Neural cell (in vitro differentiated cells): ENCODE results near the gene GGA1. TPM values are rescaled to one million over a fixed set of nuclear protein-coding genes. Genes with fewer than 3 reads are reported as not detected.

Experiments used
- H2AFZ ChIP-seq: fragments of 200-600, 300-800 bp; sonication (generic), shearing (Covaris generic); 2 replicates; pipeline ENCODE4 v1.6.0; 2014; ENCODE audit warnings: low read depth, mild to moderate bottlenecking, antibody characterized with exemption, low read length, moderate library complexity
- H3F3A ChIP-seq: fragments of 200-600 bp; shearing (Covaris generic); 2 replicates; pipeline ENCODE4 v1.6.1; 2016; ENCODE audit warnings: mild to moderate bottlenecking, moderate library complexity, mixed read lengths, antibody characterized with exemption, low read length; ENCODE audit not compliant: insufficient read depth, poor library complexity, severe bottlenecking
- H3K27ac ChIP-seq: fragments of 200-600, 300-800 bp; sonication (generic), shearing (Covaris generic); 2 replicates; pipeline ENCODE4 v1.5.1; 2014; ENCODE audit warnings: mild to moderate bottlenecking, low read length, moderate library complexity
- H3K27me3 ChIP-seq: fragments of 300-800, 200-600 bp; sonication (generic), shearing (Covaris generic); 2 replicates; pipeline ENCODE4 v1.6.0; 2014; ENCODE audit warnings: mild to moderate bottlenecking, low read depth, low read length, moderate library complexity; ENCODE audit not compliant: insufficient read depth
- H3K36me3 ChIP-seq: fragments of 300-800, 200-600 bp; sonication (generic), shearing (Covaris generic); 2 replicates; pipeline ENCODE4 v1.5.1; 2014; ENCODE audit warnings: mild to moderate bottlenecking, antibody characterized with exemption, low read length, moderate library complexity; ENCODE audit not compliant: insufficient read depth
- H3K4me2 ChIP-seq: fragments of 300-800, 200-600 bp; sonication (generic), shearing (Covaris generic); 2 replicates; pipeline ENCODE4 v1.6.0; 2014; ENCODE audit warnings: mild to moderate bottlenecking, low read length
- H3K4me3 ChIP-seq: fragments of 300-800, 200-600 bp; sonication (generic), shearing (Covaris generic); 2 replicates; pipeline ENCODE4 v1.5.1; 2014; ENCODE audit warnings: mild to moderate bottlenecking, low read length, moderate library complexity
- H3K79me2 ChIP-seq: fragments of 200-600 bp; shearing (Covaris generic); replicated peaks from 2 replicates; pipeline ENCODE4 v1.6.0; 2014; ENCODE audit warnings: mild to moderate bottlenecking, low read length, moderate library complexity; ENCODE audit not compliant: insufficient read depth
- H3K9ac ChIP-seq: fragments of 300-800, 200-600 bp; sonication (generic), shearing (Covaris generic); 2 replicates; pipeline ENCODE4 v1.6.1; 2016; ENCODE audit warnings: mild to moderate bottlenecking, low read length, mixed read lengths
- H3K9me2 ChIP-seq: fragments of 200-600 bp; shearing (Covaris generic); 2 replicates; pipeline ENCODE4 v1.6.1; 2016; ENCODE audit warnings: mild to moderate bottlenecking, low read length, mixed read lengths; ENCODE audit not compliant: insufficient read depth
- H3K9me3 ChIP-seq: fragments of 200-600, 300-800 bp; sonication (generic), shearing (Covaris generic); 2 replicates; pipeline ENCODE4 v1.6.1; 2016; ENCODE audit warnings: mild to moderate bottlenecking, mixed run types, low read length, moderate library complexity, mixed read lengths
- H4K20me1 ChIP-seq: fragments of 200-600 bp; shearing (Covaris generic); 2 replicates; pipeline ENCODE4 v1.6.1; 2016; ENCODE audit warnings: mild to moderate bottlenecking, mixed run types; ENCODE audit not compliant: insufficient read depth
- EP300 ChIP-seq: fragments of 450-650 bp; conservative IDR thresholded peaks from 2 replicates; pipeline ENCODE4 v1.6.1; 2014; ENCODE audit warnings: antibody characterized with exemption, mild to moderate bottlenecking, moderate library complexity; ENCODE audit not compliant: poor library complexity, severe bottlenecking
- EZH2 ChIP-seq: fragments of 200-600, 300-800 bp; shearing (Covaris generic), sonication (generic); IDR thresholded peaks from 2 replicates; pipeline ENCODE4 v1.6.1; 2014; ENCODE audit warnings: antibody characterized with exemption, low read length, borderline replicate concordance, mild to moderate bottlenecking; ENCODE audit not compliant: insufficient read depth, poor library complexity, severe bottlenecking
- MXI1 ChIP-seq: fragments of 450-650 bp; conservative IDR thresholded peaks from 2 replicates; pipeline ENCODE4 v1.6.1; 2014; ENCODE audit warnings: antibody characterized with exemption, mild to moderate bottlenecking; ENCODE audit not compliant: poor library complexity, severe bottlenecking
- POLR2AphosphoS5 ChIP-seq: IDR thresholded peaks from 2 replicates; pipeline ENCODE4 v1.6.1; 2012
- RAD21 ChIP-seq: fragments of 450-650 bp; conservative IDR thresholded peaks from 2 replicates; pipeline ENCODE4 v1.6.1; 2014; ENCODE audit warnings: antibody characterized with exemption, mild to moderate bottlenecking, moderate library complexity
- REST ChIP-seq: IDR thresholded peaks from 2 replicates; pipeline ENCODE4 v1.6.1; 2012; ENCODE audit warnings: borderline replicate concordance
- SMC3 ChIP-seq: fragments of 450-650 bp; conservative IDR thresholded peaks from 2 replicates; pipeline ENCODE4 v1.6.1; 2014; ENCODE audit warnings: antibody characterized with exemption, mild to moderate bottlenecking, moderate library complexity; ENCODE audit not compliant: poor library complexity
- TAF1 ChIP-seq: IDR thresholded peaks from 2 replicates; pipeline ENCODE4 v1.6.1; 2012; ENCODE audit warnings: low read depth
- polyA plus RNA-seq: library from polyadenylated mRNA; depleted of rRNA; stranded (reverse); fragments of >200 nt; gene quantifications from 2 replicates; pipeline ENCODE4 v1.2.3, GENCODE V29; 2014
- TF ChIP-seq, protein P1 (sequence below): fragments of 450-650 bp; IDR thresholded peaks from 2 replicates; pipeline ENCODE4 v1.5.1; 2014; ENCODE audit warnings: antibody characterized with exemption, mild to moderate bottlenecking, moderate library complexity; ENCODE audit not compliant: poor library complexity, severe bottlenecking

The GGA1 gene
- polyA plus RNA-seq, 1 donor from 2014 or later = 57.5 TPM

DNA sequence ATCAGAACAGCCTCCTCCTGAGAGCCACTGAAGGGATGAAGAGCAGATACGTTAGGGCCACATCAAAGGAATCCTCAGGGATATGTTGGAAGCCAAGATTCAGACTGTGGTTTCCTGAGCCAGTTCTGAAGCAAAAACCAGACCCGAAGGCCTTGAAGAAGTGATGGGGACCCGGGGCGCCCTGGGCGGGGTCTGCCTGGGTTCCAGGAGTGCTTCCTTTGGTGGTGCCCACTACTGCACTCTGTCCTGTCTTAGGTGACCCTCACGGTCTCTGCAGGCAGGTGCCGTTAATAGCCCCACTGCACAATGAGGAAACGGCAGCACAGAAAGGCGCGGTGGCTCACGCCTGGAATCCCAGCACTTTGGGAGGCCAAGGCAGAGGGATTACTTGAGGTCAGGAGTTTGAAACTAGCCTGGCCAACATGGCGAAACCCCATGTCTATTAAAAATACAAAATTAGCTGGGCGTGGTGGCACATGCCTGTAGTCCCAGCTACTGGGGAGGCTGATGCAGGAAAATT lies 18.0 kb downstream of the GGA1 start:
- Histone ChIP-seq H3K4me3 (no peak overlapping the region), H3K4me2 (no peak overlapping the region), H3K79me2 (no peaks in the 10 kb centered on the region), H3K27ac (no peak overlapping the region), H4K20me1 (no peaks in the 10 kb centered on the region), H3F3A (no peaks in the 10 kb centered on the region), H3K36me3 (no peaks in the 10 kb centered on the region), H3K27me3 (no peaks in the 10 kb centered on the region), H3K9ac (no peak overlapping the region), H3K9me3 (no peaks in the 10 kb centered on the region), H3K9me2 (no peaks in the 10 kb centered on the region), H2AFZ (no peak overlapping the region)
- TF ChIP-seq EZH2 (no peak), EP300 (no peak), SMC3 (no peak), REST (no peak), TAF1 (no peak), POLR2AphosphoS5 (no peak), RAD21 (no peak), MXI1 (no peak)
- TF ChIP-seq, protein P1, sequence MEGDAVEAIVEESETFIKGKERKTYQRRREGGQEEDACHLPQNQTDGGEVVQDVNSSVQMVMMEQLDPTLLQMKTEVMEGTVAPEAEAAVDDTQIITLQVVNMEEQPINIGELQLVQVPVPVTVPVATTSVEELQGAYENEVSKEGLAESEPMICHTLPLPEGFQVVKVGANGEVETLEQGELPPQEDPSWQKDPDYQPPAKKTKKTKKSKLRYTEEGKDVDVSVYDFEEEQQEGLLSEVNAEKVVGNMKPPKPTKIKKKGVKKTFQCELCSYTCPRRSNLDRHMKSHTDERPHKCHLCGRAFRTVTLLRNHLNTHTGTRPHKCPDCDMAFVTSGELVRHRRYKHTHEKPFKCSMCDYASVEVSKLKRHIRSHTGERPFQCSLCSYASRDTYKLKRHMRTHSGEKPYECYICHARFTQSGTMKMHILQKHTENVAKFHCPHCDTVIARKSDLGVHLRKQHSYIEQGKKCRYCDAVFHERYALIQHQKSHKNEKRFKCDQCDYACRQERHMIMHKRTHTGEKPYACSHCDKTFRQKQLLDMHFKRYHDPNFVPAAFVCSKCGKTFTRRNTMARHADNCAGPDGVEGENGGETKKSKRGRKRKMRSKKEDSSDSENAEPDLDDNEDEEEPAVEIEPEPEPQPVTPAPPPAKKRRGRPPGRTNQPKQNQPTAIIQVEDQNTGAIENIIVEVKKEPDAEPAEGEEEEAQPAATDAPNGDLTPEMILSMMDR = no peak

DNA sequence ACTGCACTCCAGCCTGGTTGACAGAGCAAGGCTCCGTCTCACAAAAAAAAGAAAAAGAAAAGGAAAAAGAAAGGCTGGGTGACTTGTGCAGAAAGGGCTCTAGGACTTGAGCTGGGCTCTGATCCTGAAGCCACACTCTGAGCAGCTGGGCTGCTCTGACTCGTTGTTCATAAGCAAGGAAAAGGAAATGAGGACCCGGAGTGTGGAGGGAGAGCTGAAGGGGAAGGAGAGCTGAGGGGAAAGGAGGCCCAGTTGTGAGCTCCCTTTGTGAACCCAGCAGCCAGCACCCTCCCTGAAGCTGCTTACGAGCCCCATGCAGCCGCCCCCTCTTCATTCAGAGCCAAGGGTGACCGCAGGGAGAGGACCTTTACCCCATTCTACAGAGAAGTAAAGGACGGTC lies 18.5 kb downstream of the GGA1 start:
- Histone ChIP-seq H3K9me2 (no peaks in the 10 kb centered on the region), H3K79me2 (no peaks in the 10 kb centered on the region), H3K36me3 (no peaks in the 10 kb centered on the region), H4K20me1 (no peaks in the 10 kb centered on the region), H2AFZ (no peak overlapping the region), H3F3A (no peaks in the 10 kb centered on the region), H3K9ac (no peak overlapping the region), H3K4me2 (no peak overlapping the region), H3K27me3 (no peaks in the 10 kb centered on the region), H3K4me3 (no peak overlapping the region), H3K27ac (no peak overlapping the region), H3K9me3 (no peaks in the 10 kb centered on the region)
- TF ChIP-seq, protein P1 = no peak
- TF ChIP-seq EP300 (no peak), MXI1 (no peak), SMC3 (no peak), POLR2AphosphoS5 (no peak), TAF1 (no peak), EZH2 (no peak), RAD21 (no peak), REST (no peak)
